D721Med (cell line): ENCODE data around the gene SPTBN5.

Source experiments
- DNase-seq: peaks from one replicate; pipeline ENCODE4 v3.0.0; 2011; ENCODE audit warnings: low spot score; ENCODE audit not compliant: insufficient read length
- FAIRE-seq: peaks from 2 replicates; lab custom pipeline; 2011; peaks lifted over from hg19 to GRCh38; lab: Jason Lieb, UNC
- CTCF ChIP-seq: IDR thresholded peaks from 2 replicates; pipeline ENCODE4 v1.5.1; 2012; ENCODE audit warnings: mild to moderate bottlenecking, control low read depth; ENCODE audit not compliant: insufficient read depth; ENCODE audit errors: missing control alignments

SPTBN5 gene

GRCh38 chr15:41806291-41807181 lies 87.3 kb downstream of the SPTBN5 start:
- TF ChIP-seq CTCF: no peak
- FAIRE-seq (no peak), DNase-seq (no peak)

DNA sequence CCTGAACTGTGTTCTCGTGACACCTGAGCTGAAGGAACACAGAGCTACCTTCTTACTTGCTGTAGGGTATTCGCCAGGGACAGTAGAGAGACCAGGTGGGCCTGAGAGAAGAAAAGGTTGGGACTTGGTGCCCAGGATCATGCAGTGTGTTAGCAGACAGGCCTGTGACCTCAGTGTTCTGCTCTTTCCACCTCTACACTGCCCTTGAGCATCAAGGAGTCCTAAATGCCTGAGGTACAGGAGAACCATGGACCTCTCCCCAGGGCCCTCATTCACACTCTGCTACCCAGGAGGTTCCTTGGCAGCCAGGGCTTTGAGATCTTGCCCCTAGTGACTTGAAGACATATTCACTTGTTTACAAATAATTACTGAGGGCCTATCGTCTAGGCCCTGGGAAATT lies 88.1 kb downstream of the SPTBN5 start:
- FAIRE-seq: no peak
- TF ChIP-seq CTCF: no peak

DNA sequence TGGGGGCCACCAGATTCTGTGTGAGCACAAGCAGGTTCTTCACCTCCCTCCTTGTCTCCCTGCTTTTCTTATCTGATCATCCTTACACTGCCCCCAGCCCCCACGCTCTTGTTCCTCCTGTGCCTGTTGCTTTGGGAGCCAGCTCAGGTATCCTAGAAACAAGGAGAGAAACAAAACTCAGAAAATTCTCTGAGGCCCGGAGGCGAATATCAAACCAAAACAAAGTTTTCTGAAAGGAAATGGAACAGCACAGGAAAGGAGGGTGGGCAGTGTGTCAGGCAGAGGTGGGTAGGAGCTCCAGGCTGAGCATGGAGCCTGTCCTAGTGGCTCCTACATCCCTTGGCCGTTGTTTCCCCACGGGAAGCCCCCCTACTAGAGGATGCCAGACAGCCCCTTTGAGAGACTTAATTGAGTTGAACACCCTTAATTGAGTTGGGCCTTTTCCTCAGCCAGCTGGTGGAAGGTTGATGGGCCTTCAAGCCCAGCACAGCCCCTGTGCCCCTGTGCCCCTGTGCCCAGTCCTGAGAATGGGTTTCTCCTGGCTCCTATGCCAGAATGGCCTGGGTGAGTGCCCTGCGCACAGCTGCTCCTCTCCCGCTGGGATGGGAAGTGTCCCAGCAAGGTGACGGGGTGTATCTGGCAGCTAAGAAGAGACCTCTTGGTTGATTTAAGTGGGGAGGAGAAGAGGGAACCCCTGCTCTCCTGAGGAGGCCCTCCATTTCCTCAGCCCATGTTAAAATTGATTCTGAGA lies 88.8 kb downstream of the SPTBN5 start:
- no peak for TF ChIP-seq CTCF
- FAIRE-seq: no peak

More for the DNA sequence above, 88.1 kb downstream of the SPTBN5 start:
- DNase-seq: no peak

GRCh38 chr15:41804361-41804760 lies 89.5 kb downstream of the SPTBN5 start:
- FAIRE-seq (no peak), DNase-seq (no peak)
- TF ChIP-seq CTCF: no peak

More for the DNA sequence above, 88.8 kb downstream of the SPTBN5 start:
- no peak for DNase-seq

- FAIRE-seq (no peak), DNase-seq (no peak)
- no peak for TF ChIP-seq CTCF
Observed at GRCh38 chr15:41801850-41802455, 91.9 kb downstream of the SPTBN5 start.

- DNase-seq (no peak), FAIRE-seq (no peak)
- TF ChIP-seq CTCF: no peak
Observed at GRCh38 chr15:41801185-41801584, 92.7 kb downstream of the SPTBN5 start.
